Ascending aorta (tissue), 2 donors: ENCODE data around the gene REXO1. TPM values are rescaled to one million over a fixed set of nuclear protein-coding genes. Genes with fewer than 3 reads are reported as not detected.
A peak's percentile ranks its signal among the peaks of the same experiment; 100 is the strongest.

Experiments
- DNase-seq, 2 donors: peaks; one replicate each; pipeline ENCODE4 v3.0.0-alpha.2; 2019; ENCODE audit warnings: low spot score in 2 of 2
- H3K27ac ChIP-seq, 2 donors: fragments of 200-600 bp; sonication (generic); one replicate each; pipeline ENCODE4 v1.5.1; 2016 to 2017; ENCODE audit warnings: mild to moderate bottlenecking in 1 of 2
- H3K27me3 ChIP-seq: fragments of 200-600 bp; sonication (generic); one replicate; pipeline ENCODE4 v1.5.1; 2017
- H3K36me3 ChIP-seq, 2 donors: fragments of 200-600 bp; sonication (generic); one replicate each; pipeline ENCODE4 v1.5.1; 2016
- H3K4me1 ChIP-seq, 2 donors: fragments of 200-600 bp; sonication (generic); one replicate each; pipeline ENCODE4 v1.5.1; 2016 to 2017; ENCODE audit warnings: mild to moderate bottlenecking in 1 of 2
- H3K4me3 ChIP-seq, 2 donors: fragments of 200-600 bp; sonication (generic); one replicate each; pipeline ENCODE4 v1.5.1; 2016 to 2017; ENCODE audit warnings: mild to moderate bottlenecking in 1 of 2
- H3K9me3 ChIP-seq, 2 donors: fragments of 200-600 bp; sonication (generic); one replicate each; pipeline ENCODE4 v1.5.1; 2016
- intact Hi-C: fragments of 100-400 bp; cut with DNase I; formaldehyde crosslinking; loops from one replicate; pipeline ENCODE4 v1.15.1; 2023
- total RNA-seq: library from RNA; depleted of rRNA; stranded (reverse); fragments of >200 nt; gene quantifications from one replicate; pipeline ENCODE4 v1.1.0, GENCODE V29; 2016
- TF ChIP-seq, protein P1 (sequence below), 3 experiments: fragments of 200-600 bp in 2 of 3; fragments of 450-650 bp in 1 of 3; sonication (generic) in 2 of 3; IDR thresholded peaks; one replicate each; pipeline ENCODE4 v1.5.1; 2016 to 2019; ENCODE audit warnings: antibody characterized with exemption in 3 of 3, mild to moderate bottlenecking in 1 of 3, moderate library complexity in 1 of 3

The REXO1 gene
- total RNA-seq, 1 donor from 2014 or later, result 45.1 TPM

DNA sequence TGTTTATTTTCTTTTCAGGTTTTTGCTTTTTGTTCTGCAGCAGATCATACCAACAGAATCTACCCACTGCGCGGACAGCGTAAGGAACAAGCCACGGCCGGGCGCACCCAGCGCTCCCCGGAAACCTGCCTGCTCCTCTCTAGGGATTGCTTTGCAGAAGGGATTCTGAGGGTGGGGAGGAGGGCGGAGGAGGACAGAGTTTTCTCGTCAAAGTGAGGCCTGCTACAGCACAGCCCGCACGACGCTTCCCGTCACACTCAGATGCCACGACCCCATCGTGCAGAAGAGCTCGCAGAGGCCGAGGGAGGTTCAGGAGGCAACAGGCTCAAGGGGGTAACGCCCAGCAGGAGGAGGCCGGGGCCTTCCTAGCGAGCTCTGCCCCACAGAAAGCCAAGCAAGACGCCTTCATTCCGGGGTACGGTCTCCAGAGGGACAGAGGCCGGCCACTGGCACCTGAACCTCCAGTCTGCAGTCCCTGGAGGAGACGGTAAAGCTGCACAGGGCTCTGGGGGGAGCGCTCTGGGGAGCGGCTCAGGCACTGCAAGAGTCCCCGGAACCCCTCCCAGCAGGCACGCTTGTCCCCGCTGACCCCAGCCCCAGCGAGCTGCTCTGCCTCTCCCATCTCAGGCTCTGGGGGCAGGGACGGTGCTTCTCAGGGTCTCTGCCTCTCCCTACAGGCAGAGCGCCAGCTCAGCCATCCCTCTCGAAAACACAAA is 6.9 kb downstream of the REXO1 start:
- Histone ChIP-seq H3K4me3 (no peak overlapping the region), H3K36me3 (peaks cover 3 to 8% of the 10 kb centered on the region in 2 donors), H3K4me1 (peaks cover 4 to 25% of the 10 kb centered on the region in 2 donors), H3K27ac (no peak overlapping the region), H3K27me3 (no peaks in the 10 kb centered on the region), H3K9me3 (no peaks in the 10 kb centered on the region)
- DNase-seq, result no peak
- TF ChIP-seq, protein P1, sequence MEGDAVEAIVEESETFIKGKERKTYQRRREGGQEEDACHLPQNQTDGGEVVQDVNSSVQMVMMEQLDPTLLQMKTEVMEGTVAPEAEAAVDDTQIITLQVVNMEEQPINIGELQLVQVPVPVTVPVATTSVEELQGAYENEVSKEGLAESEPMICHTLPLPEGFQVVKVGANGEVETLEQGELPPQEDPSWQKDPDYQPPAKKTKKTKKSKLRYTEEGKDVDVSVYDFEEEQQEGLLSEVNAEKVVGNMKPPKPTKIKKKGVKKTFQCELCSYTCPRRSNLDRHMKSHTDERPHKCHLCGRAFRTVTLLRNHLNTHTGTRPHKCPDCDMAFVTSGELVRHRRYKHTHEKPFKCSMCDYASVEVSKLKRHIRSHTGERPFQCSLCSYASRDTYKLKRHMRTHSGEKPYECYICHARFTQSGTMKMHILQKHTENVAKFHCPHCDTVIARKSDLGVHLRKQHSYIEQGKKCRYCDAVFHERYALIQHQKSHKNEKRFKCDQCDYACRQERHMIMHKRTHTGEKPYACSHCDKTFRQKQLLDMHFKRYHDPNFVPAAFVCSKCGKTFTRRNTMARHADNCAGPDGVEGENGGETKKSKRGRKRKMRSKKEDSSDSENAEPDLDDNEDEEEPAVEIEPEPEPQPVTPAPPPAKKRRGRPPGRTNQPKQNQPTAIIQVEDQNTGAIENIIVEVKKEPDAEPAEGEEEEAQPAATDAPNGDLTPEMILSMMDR (IDR thresholded peaks at IDR 0.05), result no peak
- intact Hi-C loops, result no loop called here

DNA sequence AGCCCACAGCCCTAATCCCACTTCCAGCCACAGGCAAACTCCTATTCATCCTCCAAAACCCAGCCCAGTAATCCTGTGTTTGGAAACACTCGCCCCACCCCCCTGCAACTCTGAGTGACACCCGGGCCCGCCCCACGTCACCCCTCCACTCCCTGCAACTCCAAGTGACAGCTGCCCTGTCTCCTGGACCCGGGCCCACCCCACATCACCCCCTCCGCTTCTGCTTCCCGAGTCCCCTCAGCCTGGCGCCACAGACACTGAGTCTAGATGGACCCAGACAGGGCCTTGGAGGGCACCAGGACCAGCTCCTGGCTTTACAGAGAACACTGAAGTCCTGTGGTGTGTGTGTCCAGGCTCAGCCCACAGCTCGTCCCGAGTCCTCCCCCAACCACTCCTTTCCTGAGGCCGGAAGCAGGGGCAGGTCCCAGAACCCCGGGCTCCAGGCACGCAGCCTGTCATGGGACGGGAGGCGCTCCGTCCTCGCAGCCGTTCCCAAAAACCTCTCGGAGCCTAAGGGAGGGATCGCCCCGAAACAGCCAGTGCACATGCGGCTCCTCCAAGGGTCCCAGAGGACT is 7.7 kb downstream of the REXO1 start:
- TF ChIP-seq, protein P1 (IDR thresholded peaks at IDR 0.05), result no peak
- no peaks in the 10 kb centered on the region for H3K9me3 ChIP-seq
- H3K36me3 ChIP-seq, result peaks cover 3 to 8% of the 10 kb centered on the region in 2 donors
- intact Hi-C loops, result no loop called here
- no peak overlapping the region for H3K27ac ChIP-seq
- H3K4me3 ChIP-seq, result no peak overlapping the region
- H3K4me1 ChIP-seq, result peaks cover 0 to 18% of the 10 kb centered on the region in 2 donors
- H3K27me3 ChIP-seq, result no peaks in the 10 kb centered on the region
- no peak for DNase-seq

DNA sequence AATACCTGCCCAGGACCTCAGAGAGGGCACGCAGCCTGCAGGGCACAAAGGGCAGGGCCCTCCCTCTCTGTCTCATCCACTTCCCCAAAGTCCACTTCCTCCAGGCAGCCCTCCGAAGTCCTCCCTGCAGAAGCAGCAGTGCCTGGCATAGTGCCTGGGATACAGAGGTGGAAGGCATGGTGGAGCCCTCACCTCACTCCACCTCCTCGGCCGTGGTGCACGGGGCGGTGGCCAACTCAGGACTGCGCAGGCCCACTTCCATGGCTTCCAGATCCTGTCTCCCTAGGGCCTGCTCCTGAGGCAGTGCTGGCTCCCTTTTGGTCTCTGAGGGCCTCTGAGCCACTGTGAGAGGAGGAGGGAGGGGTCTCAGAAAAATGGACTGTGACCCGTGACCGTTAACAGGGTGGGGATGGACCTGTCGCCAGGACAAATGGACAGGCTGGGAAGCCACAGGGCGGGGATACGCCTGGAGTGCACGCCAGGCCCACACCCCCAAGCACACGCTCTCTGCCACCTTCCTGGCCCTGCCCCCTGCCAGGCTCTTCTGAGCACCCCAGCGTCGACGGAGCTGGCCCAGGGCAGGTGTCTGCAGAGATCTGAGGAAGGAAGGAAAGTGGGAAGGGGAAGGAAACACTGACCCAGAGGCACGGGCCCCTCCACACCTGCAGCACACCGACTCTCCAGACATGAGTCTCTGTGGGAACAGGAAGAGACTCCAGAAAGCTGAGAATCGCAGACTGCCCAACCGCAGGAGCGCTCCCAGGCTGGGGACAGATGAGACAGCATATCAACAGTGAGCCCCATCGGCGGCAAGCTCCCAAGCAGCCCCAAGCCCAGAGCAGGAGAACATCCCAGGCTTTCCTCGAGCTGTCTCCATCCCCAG is 8.4 kb downstream of the REXO1 start:
- TF ChIP-seq, protein P1 (IDR thresholded peaks at IDR 0.05), result no peak
- no peaks in the 10 kb centered on the region for H3K9me3 ChIP-seq
- intact Hi-C loops, result no loop called here
- no peak for DNase-seq
- peaks cover 0 to 3% of the 10 kb centered on the region in 2 donors for H3K36me3 ChIP-seq
- no peaks in the 10 kb centered on the region for H3K27me3 ChIP-seq
- no peak overlapping the region for H3K27ac ChIP-seq
- H3K4me3 ChIP-seq, result no peak overlapping the region
- H3K4me1 ChIP-seq, result peaks cover 0 to 10% of the 10 kb centered on the region in 2 donors

DNA sequence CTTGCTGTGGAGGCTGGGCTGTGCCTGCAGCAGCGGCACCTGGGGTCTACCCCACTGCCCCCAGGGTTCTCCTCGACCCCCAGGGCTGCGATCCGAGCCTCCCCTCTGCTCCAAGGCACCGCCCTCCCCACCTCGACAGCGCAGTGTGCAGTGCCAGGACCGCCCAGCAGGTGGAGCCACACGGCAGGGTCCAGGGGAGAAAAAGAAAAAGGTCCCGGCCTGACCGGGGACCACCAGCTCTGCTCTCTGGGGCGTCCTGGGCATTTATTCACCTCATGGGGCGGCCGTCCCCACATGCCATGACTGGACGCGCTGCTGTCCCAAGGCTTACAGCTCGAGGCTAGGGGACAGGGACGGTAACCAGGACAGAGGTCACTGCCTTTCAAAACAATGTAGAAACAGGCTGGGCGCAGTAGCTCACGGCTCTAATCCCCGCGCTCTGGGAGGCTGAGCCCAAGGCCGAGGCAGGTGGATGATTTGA is 10.6 kb downstream of the REXO1 start:
- TF ChIP-seq, protein P1 (IDR thresholded peaks at IDR 0.05), result peak; percentile 45 to 85 (median 79)
- Histone ChIP-seq H3K4me1 (no peaks in the 10 kb centered on the region), H3K4me3 (no peak overlapping the region), H3K27ac (no peak overlapping the region), H3K27me3 (no peaks in the 10 kb centered on the region), H3K36me3 (no peaks in the 10 kb centered on the region), H3K9me3 (no peaks in the 10 kb centered on the region)
- no peak for DNase-seq
- intact Hi-C loops, result no loop called here

DNA sequence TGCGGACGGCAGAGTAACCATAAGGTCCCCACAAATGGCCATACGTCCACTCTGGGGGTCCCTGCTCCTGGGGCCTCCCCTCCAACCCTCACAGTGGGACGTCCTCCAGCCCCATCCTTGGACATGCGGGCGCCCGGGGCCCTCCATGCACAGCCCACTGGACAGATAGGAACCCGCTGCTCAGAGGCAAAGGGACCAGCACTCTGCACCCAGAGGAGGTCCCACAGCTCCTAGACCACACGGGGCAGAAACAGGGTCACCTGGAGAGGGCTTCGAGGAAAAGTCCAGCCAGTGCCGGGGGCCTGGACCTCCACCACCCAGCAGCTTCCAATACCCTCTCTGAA is 11.1 kb downstream of the REXO1 start:
- intact Hi-C loops, result no loop called here
- no peaks in the 10 kb centered on the region for H3K4me1 ChIP-seq
- H3K36me3 ChIP-seq, result no peaks in the 10 kb centered on the region
- no peak for DNase-seq
- TF ChIP-seq, protein P1 (IDR thresholded peaks at IDR 0.05), result no peak
- H3K27me3 ChIP-seq, result no peaks in the 10 kb centered on the region
- no peak overlapping the region for H3K4me3 ChIP-seq
- no peak overlapping the region for H3K27ac ChIP-seq
- no peaks in the 10 kb centered on the region for H3K9me3 ChIP-seq
